OCI-LY7 (cell line): ENCODE data around the gene SCGB1C2.

Source experiments
- CTCF ChIP-seq: fragments of 200-600 bp; sonication (generic); conservative IDR thresholded peaks from 2 replicates; pipeline ENCODE4 v1.5.1; 2014; ENCODE audit warnings: mild to moderate bottlenecking, antibody characterized with exemption, low read length, moderate library complexity, mixed read lengths
- EZH2phosphoT487 ChIP-seq: fragments of 200-600 bp; sonication (generic); IDR thresholded peaks from 2 replicates; pipeline ENCODE4 v1.6.1; 2018; ENCODE audit warnings: low read depth, borderline replicate concordance, mild to moderate bottlenecking, mixed run types, antibody characterized with exemption, low read length, moderate library complexity, mixed read lengths

GRCh38 chr17:160336-160735 is 23.0 kb downstream of the SCGB1C2 start:
- no peak for TF ChIP-seq EZH2phosphoT487
- TF ChIP-seq CTCF: no peak
